NCI-H226 (cell line): ENCODE measurements around the gene DHRS12.
"Not testable (repeated sequence)": the region's sequence is repeated elsewhere in the genome, so short reads cannot be mapped to it uniquely, and the experiment has no call there.

Source experiments
- DNase-seq: peaks from one replicate; pipeline ENCODE4 v3.0.0-alpha.2; 2015

The DHRS12 gene

DNA sequence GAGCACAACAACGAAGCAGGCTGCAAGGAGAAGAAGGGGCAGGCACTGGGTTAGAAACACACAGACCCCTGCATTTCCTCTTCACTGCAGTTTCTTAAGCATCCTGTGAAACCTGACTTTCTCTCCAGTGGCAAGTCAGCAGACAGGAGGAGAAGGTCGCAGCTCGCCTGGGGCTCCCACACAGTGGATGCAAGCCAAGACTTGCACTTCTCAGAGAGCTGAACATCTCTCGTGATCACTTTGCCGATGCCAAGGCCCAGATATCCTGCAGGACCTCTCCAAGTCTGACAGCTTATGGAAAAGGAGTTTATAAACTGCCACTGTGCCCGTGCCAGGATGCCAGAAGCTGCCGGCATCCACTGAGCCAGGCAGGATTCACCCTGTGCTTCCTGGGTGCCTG lies 22.6 kb upstream of the DHRS12 start:
- no peak for DNase-seq

DNA sequence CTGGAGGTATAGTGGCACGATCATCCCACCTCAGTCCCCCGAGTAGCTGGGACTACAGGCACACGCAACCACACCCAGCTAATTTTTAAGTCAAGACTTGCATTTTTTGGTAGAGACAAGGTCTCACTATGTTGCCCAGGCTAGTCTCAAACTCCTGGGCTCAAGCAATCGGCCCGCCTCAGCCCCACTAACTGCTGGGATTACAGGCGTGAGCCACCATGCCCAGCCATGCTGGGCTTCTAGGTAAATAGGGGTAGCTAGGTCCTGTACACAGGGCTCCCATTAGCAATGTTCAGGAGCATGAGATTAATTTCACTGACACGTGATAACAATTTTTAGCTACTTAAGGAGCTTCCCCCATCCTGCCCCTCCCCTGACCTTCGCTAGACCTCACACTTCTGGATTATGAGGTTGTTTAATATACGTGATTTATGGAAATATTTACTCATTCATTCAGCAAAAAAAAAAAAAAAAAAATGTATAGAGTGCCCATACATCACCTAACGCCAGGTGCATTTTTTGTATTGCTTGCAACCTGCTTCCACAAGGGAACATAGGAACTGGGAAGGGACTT lies 21.8 kb upstream of the DHRS12 start:
- DNase-seq: no peak

DNA sequence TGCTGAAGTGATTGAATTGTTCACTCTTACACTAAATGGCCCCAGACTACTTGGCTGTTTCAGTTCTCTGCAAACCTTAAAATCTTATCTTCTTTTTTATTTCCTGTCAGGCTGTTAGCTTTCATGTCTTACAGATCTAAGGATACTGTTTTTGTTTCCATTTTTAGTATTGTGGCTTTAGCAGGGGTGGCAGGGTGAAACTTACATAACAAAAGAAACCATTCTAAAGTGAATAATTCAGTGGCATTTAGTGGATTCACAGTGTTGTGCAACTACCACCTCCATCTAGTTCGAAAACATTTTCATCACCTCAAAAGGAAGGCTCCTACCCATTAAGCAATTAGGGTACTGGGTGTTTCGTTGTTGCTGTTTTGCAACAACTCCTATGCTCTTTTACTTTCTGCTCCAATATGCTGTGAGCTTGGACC lies 21.2 kb upstream of the DHRS12 start:
- DNase-seq: no peak

DNA sequence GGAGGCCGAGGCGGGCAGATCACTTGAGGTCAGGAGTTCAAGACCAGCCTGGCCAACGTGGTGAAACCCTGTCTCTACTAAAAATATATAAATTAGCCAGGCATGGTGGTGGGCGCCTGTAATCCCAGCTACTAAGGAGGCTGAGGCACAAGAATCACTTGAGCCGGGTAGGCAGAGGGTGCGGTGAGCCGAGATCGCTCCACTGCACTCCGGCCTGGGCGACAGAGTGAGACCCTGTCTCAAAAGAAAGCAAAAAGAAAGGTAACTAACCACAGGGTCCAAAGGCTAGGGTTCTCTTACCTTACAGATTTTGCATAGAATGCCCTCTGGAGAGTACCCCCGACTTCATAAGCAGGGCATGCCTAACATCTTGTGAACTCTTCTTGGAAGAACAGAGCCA lies 20.7 kb upstream of the DHRS12 start:
- not testable (repeated sequence) for DNase-seq

DNA sequence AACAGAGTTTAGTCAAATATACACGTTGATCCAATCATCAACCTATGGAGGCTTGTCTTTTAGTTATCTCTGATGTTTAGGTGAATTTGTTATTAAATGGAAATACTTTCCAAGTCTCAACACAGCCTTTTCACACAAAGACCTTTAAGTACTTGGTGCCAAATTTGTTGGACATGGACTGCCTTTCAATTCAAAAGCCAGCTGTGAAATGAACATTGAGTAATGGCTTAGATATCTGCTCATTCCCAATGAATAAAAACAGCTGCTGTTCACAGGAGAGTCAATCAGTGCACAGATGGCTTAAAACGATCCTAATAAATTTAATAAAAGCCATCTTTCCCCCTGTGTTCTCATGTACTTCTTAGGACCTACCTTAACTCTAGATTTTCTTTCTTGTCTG lies 19.9 kb upstream of the DHRS12 start:
- DNase-seq: no peak

DNA sequence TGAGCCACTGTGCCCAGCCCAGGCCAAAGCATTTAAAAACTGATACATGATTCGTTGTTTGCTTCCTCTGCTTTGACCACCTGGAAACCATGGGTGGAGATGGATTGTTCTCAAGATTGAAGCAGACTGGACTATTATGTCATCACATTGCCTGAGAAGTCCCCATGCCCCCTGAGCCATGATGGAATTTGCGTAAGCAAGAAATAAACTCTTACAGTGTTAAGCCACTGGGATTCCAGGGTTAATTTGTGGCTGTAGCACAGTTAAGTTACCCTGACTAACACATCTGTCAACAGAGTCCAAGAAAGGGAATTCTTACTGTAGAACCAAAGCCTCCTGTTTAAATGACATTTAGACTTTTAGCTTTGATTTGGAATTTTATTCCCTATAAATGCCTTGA lies 19.4 kb upstream of the DHRS12 start:
- DNase-seq: no peak

DNA sequence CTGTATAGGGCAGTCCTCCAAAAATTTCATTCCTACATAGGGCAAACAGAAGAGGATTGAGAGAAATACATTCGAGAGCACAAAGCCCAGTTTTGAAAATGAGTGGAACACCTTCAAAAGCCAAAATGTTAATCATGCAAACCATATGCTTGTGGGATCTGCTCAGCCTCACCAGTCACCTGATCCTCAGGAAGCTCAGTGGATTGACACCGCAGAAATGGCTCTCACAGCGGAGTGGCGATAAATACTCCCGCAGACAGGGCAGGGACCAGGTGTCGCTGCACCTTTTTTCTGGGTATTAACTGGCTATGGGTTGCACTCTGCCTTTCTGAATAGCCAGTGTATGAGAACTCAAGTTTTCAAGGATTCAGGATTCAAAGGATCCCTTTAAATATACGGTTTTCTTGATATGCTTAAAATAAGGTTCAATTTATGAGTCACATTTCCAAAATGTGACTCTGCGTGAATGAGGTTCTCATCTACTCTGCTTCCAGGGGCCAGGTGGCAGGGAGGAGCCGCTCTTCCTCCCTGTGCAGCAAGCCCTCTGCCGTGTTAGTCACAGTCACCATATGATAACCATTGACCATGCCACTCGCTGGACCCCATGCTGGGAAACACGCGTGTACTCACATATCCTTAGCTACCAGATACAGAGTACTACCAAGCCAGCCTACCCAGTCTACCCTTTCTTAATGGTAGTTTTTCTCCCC lies 18.3 kb upstream of the DHRS12 start:
- DNase-seq: no peak

DNA sequence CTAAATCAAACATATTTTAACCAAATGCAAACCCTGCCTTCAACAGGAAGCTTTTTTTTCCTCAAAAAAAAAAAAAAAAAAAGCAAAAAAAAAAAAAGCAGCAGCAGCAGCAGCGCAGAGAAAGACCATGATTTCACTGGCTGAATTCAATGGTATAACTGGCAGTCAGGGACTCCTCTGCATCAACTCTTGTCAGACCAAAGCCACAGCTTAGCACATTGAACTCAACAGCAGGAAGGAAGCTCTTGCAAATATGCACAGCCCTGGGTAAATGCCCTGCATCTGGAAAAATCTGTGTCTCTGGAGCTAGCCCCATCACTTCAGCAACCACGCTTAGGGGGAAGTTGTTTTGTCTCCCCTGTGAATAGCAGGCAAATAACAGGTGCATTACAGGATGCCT lies 17.6 kb upstream of the DHRS12 start:
- no peak for DNase-seq

DNA sequence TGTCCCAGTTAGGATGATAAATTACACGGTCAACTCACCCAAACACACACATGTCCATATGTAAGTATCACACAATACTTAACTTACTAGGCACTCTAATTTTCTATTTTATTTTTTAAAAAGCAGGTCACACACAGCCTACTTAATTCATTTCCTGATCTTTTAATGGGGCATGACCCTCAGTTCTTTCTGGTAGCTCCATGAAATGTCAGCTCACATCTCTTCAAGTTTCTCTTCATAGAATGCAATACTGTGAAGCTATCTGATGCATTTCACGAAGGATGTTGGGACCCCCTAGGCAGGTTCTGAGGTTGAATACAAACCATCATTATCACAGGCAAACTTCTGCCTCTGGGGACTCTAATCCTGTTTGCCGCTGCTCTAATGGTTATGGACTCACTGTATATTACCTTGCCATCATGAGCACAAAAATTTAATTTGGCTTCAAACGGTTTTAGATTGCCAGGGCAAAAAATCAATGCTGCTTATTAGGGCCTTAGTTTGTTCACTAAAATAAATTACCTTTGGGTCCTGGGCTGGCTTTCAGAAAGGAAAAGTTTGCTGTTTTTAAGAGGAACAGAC lies 16.1 kb upstream of the DHRS12 start:
- no peak for DNase-seq

DNA sequence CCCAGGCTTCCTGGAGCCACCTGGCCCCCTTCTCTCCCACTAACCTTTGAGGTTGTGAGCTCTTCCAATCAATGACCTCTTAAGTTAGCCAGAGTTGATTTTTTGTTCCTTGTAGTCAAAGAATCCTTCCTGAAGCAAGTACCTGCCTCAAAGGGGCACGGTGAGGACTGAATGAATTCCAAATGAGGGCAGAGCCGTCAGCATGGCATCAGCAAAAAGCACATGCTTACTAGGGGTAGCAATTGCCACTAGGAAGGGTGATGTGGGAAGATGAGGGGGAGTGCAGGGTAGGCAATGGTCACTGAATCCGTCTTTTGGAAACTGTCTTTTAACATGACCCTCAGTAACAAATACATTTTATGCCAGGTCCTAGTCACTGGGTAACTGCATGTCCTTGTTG lies 15.6 kb upstream of the DHRS12 start:
- no peak for DNase-seq

DNA sequence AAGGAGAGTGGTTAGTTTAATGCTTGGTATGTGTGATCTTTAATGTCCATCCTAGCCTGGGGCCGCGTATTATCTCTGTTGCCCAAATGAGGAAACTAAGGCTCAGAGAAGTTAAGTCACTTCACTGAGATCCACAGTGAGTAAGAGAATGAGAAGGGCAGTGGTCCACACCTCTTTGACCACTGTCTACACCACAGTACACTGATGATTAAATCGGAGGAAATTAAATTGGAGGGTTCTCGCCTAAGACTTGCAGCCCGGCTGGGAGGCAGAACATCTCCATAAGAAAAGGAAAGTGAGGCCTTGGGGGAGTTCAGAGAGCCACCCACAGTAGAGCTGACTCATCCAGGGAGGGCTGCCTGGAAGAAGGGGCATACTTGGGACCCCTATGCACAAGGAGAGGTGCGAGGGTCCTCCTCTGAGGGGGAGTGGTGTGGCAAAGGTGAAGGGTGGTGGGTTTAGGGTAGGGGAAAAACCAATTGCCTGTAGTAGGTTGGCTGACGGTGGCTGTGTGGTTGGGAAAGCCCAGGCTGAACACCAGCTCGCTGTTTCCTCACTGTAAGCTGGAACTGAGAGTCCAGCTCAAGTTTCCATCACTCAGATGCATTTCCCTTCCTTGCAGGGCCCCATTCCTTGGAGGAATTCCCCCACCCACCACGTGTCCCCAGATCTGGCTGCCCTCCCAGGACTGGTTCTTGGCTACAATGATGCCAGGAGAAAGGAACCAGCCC lies 15.0 kb upstream of the DHRS12 start:
- DNase-seq: no peak

DNA sequence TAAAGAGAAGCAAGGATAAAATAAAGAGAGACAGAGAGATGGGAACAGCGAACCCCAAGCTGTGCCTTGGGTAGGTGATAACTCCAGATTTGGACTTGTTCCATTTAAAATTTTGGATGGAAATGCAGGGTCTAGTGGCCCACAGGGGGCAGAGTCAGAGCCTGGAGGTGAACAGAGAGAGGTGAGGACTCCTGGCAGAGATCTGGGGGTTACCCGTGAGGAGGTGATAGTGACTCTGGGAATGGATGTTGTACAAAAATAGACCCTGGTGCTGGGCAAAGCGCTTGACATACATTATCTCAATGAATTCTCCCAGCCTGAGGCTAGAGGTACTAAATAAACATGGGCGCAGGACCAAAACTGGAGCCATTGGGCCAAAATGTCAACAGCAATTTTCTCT lies 14.3 kb upstream of the DHRS12 start:
- DNase-seq: no peak

DNA sequence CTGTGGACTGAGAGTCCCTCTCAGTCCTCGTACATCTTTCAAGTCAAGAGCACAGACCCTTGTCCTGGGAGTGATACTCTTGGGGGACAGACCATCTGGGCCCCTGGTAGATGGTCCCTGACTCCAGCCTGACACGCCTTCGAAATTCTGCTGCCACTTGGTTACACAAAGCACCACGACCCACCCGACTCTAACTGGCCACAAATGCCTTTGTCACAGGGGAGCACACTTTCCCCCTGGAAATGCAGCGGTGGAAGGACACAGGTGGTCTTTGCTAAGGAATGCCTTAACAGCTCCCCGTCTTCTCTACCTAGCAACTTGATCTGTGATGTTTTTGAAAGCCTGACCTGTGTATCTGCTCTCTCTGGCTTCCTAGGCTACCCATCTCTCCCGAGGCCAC lies 13.8 kb upstream of the DHRS12 start:
- no peak for DNase-seq

DNA sequence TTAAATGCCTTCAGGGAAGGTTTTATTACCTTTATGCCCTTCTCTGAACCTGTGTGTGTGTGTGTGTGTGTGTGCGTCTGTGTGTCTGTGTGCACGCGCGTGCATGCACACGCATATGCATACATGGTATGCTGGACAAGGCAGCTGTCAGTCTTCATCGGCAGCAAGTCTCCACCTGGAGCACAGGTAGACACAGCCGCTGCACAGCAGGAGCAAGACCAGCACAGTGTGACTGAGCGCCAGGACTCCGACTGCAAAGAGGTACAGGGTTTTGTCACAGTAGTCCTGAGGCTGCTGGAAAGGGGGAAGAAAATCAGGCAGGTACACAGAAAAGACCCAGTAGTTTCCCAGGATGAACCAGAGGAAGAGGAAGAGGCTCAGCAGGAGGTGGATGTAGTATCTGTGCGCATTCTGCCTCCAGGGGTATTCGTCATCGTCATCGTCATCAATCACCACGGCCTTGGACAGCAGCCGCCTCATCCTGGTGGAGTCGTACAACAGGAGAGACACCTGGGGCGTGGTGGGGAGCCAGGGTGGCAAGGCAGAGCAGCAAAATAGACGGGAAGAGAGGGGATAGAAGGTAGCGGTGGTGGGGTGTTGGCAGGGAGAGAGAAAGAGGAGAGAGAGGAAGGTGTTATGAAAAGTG lies 12.8 kb upstream of the DHRS12 start:
- no peak for DNase-seq

DNA sequence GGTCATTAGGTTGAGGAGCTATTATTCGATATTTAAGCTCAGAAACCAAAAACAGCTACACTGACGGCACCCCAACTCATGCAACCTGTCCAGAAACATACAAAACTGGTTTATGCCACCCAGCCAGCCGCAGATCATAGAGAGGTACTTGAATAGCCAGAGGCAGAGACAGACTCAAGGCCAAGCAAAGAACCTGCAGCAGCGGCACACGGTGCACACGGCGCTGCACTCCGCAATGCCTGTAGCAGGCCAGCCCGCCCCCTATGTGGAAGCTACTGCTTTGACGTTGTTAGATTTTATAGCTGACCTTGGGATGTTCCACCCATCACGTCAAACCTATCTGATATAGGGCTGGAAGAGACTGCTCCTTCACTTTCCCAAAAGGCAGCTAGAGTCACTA lies 11.9 kb upstream of the DHRS12 start:
- DNase-seq: no peak

DNA sequence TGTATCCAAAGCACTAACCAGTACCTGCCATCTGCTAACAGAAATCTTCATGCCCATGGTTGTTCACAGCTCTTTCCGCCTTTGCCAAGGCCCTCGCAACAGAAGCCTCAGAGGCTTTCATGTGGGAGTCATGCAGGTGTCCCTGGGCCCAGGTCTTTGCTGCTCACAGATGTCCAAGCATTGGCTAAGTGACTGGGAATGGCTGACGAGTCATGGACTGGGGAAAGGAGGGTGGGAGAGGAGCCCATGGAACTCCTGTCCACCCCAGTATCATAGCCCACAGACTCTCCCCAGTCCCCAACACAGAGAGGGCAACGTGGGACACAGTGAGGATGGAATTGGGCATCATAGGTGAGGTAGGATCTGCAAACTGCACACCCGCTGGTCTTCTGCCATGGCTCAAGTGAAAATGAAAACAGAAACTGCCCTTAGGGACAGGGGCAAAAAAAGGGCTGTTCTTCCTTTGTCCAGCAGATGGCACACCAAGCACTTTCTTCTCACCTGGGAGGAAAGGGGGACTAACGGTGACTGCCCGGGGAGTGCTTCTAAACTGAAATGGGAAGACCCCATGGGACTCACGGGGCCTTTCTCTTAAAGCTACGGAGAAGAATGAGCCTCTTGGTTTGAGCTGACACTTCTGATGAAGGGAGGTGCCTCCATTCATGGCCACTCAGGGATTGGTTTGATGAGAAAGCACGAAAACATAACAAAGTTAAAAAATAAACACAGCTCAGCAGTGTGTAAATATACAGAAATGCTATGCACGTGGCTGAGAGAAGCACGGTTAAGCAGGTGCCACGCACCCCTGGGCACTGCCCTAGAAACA lies 11.1 kb upstream of the DHRS12 start:
- peak; percentile 40 for DNase-seq

DNA sequence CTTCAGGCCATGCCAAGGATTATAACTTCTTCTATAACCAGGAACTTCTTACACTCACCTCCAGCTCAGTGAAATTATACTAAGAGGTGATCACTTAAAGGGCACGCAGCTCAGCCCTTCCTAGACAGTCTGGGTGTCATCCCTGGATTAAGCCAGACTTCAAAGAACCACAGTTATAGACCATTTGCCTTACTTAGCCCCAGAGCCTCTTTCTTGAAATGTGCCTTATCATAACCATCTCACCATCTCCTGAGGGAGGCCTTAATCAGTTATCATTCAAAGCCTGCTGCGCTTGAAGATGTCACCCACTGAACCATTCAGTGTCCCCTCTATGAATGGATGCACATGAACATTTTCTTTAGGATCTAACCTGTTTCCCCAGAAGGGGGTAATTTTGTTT lies 10.1 kb upstream of the DHRS12 start:
- no peak for DNase-seq

DNA sequence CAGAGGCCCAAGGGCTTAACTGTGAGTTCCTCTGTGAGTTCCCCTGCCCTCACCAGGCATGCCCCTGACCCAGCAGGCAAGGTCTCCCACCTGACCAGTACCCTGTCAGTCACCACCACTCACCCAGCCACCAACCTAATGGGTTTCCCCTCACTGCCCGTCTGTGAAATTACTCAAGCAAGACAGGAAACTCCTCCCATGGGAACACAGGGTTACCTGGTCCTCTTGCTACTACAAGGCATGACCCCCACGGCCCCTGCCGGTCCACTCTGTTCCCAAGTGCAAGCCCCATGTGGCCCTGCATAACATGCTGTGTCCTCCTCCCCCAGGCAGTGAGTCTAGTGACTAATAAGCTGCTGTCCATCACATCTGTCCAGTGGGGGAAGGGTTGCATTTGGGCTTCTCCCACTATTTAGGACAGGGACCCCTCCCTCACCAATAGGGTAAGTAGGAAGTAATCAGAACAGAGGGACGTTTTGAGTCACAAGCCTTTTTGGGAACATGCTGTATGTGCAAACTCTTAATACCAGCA lies 8.0 kb upstream of the DHRS12 start:
- peak; percentile 32 for DNase-seq

DNA sequence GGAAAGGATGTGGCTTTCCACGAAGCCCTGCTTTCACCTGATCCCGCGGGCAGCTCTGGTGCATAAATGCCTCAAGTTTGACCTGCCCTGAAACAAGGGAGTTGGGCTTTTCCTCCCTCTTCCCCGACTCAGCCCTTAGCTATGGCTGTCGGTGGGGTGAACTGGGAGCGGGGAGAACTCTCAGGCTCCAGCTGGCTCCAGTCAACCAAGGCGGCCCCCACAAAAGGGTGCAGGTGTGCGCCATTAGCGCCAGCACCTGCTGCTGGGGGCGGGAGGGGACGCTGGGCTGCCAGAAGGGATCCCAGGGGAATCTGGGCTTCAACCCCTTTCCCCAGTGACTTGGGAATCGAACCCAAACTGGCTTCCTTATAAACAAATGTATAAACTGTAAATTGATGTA lies 7.1 kb upstream of the DHRS12 start:
- no peak for DNase-seq

DNA sequence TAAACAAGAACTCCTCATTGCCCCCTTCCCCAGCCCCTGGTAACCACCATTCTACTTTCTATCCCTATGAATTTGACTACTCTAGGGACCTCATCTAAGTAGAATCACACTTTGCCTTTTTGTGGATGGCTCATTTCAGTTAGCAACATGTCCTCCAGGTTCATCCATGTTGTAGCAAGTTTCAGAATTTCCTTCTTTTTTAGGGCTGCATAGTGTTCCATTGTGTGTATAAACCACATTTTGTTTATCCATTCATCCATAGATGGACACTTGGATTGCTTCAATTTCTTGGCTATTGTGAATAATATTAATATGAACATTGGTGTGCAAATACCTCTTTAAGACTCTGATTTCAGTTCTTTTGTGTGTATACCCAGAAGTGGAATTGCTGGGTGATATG lies 4.8 kb upstream of the DHRS12 start:
- DNase-seq: no peak

DNA sequence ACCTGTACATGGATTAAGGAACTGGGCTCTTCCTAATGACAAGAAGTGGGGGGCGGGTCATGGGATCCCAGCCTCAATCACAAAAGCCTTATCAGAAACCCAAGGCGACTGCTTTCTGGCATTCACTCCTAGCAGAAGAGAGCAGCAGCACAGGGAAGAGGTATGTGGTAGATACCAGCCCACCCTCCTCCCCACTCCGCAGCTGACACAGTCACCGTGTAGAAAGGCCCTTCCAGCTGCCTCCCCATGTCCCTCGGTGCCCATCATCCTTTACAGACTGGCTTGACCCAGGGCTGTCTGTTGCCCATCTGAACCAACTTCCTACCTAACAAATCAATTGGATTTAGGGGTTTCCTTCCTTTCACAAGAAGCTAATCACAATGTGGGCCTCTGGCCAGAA lies 3.1 kb upstream of the DHRS12 start:
- no peak for DNase-seq

DNA sequence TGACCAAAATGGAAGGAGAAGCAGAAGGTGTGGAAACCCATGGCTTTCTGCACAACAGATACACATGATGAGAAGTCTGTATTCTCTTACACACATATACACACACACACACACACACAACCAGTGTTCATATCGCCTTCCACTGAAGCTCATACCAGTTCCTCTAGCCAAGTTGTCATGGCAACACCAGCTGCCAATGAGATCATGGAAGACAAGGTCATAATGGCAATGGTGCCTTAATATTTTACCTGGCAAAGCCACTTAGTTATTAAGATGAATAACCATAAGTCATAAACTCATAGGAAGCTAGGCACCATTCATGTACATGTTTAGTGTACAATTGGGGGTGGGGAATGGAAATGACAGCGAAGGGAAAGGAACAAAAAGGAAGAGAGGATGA lies 2.6 kb upstream of the DHRS12 start:
- DNase-seq: peak; percentile 31
